ENCODE results near the gene GLI3.

GLI3 gene

DNA sequence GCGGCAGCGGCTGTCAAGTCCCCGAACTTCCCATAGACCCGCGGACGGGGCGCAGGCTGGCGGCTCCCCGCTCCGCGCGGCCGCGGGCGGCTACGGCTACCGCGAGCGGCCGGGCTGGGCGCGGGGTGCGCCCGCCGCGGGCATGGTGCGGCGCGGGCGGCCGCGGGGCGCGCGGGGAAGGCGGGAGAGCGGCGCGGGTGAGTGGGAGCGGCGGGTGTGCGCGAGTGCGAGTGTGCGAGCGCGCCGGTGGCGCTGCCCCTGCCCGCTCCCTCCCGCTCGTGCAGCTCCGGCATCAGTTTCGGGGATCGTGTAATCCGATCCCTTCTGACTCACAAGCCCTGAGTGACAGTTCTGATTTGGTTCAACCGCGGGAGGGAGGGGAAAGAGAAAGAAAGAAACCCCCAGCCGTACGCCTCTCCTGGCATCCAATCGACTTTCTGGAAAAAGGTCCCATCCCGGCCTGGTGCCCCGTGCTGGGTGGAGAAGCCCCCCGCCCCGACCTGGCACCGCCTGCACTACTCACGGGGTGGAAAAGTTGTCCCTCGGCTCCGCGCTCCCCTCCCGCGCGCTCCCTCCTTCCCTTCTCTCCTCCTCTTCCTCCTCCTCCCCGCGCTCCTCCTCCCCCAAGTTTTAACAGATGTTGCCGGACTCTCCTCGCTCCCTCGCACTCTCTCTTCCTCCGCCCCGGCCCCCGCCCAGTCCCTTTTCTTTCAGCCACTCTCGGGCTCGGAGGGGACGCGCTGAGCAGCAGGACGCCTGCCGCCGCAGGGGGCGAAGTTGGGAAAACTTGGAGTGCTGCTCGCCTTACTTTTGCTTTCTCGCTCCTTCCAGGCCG lies at the start of gene GLI3:
Gene GLI3, minus strand, starts transcription at position 234 of the 835 bp plus-strand sequence. CDS start 13,956 bp downstream, outside the sequence.
- no peak for DNase-seq (ENCODE audit: low read depth in 3 of 3)

DNA sequence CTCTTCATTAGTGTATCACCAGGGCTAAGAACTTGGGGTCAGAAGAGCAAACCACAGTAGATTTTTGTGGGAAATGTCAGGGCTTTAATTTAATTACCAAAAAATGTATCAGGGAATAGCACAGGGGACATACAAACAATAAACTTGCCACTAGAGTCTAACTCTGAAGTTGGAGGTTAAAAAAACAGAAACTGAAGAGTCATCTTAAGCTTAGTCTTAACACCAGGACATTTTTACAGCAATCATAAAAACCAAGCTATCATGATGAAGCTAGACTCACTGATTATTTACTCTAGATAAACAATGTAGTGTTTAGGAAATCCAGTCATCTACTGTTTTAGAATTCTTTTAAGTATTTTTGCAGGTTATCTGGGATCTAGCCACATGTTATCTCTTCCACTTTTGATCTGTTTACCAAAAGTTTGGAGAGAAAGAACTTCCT lies 48.4 kb upstream of the GLI3 start:
- DNase-seq (ENCODE audit: low read depth in 3 of 3), result no peak

DNA sequence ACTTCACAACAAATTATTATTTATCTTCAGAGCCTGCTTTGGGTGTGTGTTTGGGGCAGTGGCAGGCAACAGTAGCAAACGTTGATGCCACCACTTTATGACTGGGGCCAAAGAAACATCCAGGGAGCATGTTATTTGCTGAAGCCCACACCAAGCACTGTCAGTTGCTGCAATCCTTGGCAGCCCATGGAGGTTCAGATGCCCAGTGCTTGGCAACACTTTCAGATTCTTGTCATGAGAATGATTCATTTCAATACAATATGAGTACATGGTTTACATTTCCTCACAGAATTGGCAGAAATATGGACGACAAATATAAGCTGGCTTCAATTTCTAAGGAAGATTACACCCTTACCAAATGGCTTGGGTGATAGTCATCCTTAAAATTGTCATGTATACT lies 46.5 kb upstream of the GLI3 start:
- DNase-seq (ENCODE audit: low read depth in 3 of 3), result no peak

DNA sequence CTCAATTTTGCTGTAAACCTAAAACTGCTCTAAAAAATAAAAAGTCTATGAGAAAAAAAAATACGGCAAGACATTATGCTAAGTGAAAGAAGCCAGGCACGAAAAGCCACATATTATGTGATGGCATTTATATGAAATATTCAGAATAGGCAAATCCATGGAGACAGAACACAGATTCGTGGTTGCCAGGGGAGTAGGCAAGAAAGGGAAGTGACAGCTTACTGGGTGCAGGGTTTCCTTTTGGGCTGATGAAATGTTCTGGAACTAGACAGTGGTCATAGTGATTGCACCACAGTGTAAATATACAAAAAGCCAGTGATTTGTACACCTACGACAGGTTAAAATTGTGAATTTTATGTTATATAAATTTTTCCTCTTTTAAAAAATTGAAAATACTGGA lies 41.3 kb upstream of the GLI3 start:
- no peak for DNase-seq (ENCODE audit: low read depth in 3 of 3)

DNA sequence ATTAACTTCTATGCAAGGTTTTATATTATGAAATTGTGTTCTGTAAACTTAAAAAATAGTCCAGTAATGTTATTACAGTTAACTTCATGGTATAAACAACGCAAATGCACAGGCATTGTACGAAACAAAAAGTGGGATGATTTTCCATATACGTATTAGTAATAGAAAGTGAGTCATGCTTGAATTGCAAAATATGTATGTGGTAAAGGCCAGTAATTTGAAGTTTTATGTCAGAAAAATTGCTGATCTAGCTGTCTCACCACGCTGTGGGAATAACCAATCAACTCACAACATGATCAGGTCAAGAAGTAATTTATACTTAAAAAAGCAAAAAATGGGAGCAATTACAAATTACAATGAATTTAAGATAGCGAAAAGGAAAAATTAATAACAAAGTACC lies 37.0 kb upstream of the GLI3 start:
- DNase-seq (ENCODE audit: low read depth in 3 of 3), result no peak

GRCh38 chr7:42272793-42273665 lies 36.0 kb upstream of the GLI3 start:
- no peak for DNase-seq (ENCODE audit: low read depth in 3 of 3)

- DNase-seq (ENCODE audit: low read depth in 3 of 3), result no peak
These were observed 32.2 kb upstream of the GLI3 start for GRCh38 chr7:42269161-42269560.

- no peak for DNase-seq (ENCODE audit: low read depth in 3 of 3)
These were observed 27.7 kb upstream of the GLI3 start for GRCh38 chr7:42264702-42265101.

GRCh38 chr7:42263971-42264370 lies 27.0 kb upstream of the GLI3 start:
- no peak for DNase-seq (ENCODE audit: low read depth in 3 of 3)

- DNase-seq (ENCODE audit: low read depth in 3 of 3), result no peak
These were observed 26.0 kb upstream of the GLI3 start for GRCh38 chr7:42262964-42263363.

- DNase-seq (ENCODE audit: low read depth in 3 of 3), result no peak
These were observed 17.2 kb upstream of the GLI3 start for GRCh38 chr7:42254217-42254616.

DNA sequence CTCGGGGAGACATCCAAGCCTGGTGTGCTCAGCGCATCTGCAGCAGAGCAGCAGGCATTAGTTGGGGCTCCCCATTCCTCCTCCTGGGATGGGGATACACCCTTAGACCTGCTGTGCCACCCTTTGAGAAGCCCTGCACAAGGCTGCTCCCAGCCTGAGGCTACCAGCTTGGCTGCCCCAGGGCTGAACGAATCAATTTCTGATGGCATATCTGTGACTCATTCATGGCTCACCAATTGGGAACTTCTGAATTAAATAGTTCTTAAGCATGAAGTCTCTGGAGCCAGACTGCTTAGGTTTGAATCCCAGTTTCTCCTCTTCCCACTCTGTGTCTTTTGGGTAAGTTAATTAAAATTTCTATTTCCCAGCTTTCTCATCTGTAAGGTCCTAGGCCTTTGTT lies 16.3 kb upstream of the GLI3 start:
- DNase-seq (ENCODE audit: low read depth in 3 of 3), result no peak

- no peak for DNase-seq (ENCODE audit: low read depth in 3 of 3)
These were observed 13.4 kb upstream of the GLI3 start for GRCh38 chr7:42250411-42250810.

DNA sequence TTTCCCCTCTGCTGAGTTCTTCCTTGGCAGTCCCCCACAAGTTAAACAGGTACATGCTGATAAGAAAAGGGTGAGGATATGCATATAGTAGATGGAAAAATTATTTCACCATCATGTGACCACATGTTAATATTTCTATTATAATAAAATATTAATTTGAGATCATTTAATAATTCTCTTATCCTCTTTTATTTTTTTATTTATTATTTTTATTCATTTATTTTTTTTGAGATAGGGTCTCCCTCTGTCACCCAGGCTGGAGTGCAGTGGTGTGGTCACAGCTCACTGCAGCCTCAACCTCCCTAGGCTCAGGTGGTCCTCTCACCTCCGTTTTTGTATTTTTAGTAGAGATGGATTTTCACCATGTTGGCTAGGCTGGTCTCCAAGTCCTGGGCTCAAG lies 11.6 kb upstream of the GLI3 start:
- no peak for DNase-seq (ENCODE audit: low read depth in 3 of 3)

DNA sequence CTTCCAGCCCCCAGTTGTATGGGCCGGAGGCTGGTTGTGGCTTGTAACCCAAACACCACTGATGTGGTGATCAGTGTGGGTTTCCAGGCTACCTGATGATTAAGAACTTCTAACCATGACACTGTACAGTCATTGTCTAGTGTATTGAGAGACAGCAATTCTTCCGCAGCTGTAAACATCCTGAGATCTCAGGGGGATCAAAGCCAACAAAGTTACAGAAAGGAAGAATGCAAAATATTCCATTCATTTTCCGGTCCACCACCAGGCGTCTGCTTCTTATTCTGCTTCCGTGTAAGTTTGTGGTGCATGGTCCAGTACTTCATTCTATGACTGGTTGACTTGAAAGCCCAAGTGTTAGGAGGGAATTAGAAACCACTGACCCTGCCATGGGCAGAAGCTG lies 10.3 kb upstream of the GLI3 start:
- no peak for DNase-seq (ENCODE audit: low read depth in 3 of 3)

DNA sequence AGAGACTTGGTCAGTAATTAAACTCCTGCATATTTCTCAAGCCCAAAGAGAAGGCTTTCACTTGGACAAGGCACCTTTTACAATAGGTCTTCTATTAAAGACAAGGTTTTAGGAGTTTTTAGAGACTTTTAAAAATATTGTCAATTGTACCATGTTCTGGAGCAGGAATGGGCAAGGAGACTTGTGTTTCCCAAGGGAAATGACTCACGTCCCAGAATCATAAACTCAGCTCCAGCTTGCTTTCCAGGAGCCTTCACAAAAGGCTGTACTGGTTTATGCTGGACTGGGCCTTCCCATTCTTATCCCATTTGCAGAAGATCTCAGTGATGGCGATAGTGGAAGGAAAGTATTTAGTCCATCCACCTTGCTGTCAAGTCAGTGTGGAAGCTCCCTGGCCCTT lies 7.8 kb upstream of the GLI3 start:
- no peak for DNase-seq (ENCODE audit: low read depth in 3 of 3)

GRCh38 chr7:42242381-42242780 lies 5.4 kb upstream of the GLI3 start:
- DNase-seq (ENCODE audit: low read depth in 3 of 3), result no peak

- no peak for DNase-seq (ENCODE audit: low read depth in 3 of 3)
These were observed 4.4 kb upstream of the GLI3 start for GRCh38 chr7:42241424-42241823.

- DNase-seq (ENCODE audit: low read depth in 3 of 3), result no peak
These were observed 3.4 kb upstream of the GLI3 start for GRCh38 chr7:42240416-42240815.

DNA sequence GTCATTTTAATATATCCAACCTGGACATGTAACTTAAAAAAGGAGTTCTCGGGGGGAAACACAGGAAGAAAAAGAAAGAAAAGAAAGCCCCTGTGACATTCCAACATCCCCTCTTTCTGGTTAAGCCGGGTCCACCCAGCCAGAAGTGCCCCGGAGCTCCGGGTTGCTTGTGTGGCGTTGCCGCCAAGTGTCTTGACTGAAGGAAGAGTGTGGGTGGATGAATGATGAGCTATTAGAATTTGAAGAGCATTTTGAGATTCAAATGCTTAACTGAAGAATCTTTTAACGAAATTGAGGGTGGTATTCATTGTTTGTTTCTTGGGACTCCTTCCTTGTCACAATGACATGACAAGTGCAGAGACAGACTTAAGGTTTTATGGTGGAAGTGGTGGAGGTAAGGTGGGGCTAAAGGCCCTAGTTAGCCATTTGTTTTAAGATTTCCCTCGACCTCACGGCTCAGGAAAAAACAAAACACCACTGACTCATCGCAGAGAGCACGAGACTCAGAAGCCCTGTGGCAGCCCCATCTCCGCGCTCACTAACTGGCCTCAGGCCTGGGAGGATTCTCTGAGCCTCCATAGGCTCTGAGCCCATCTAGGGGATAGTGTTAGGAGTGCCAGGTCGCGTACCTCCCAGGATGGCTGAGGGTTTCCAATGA lies 1.8 kb upstream of the GLI3 start:
- DNase-seq (ENCODE audit: low read depth in 3 of 3), result no peak

GRCh38 chr7:42237811-42238541 lies 967 bp upstream of the GLI3 start:
- DNase-seq (ENCODE audit: low read depth in 3 of 3), result no peak
